ENCODE results near the gene AFF3. TPM values are rescaled to one million over a fixed set of nuclear protein-coding genes. Genes with fewer than 3 reads are reported as not detected.

The AFF3 gene
- total and polyA plus RNA-seq, 2 of the 4 experiments (the other 2 are of a cell fraction) = 12.9 to 14.3 TPM

DNA sequence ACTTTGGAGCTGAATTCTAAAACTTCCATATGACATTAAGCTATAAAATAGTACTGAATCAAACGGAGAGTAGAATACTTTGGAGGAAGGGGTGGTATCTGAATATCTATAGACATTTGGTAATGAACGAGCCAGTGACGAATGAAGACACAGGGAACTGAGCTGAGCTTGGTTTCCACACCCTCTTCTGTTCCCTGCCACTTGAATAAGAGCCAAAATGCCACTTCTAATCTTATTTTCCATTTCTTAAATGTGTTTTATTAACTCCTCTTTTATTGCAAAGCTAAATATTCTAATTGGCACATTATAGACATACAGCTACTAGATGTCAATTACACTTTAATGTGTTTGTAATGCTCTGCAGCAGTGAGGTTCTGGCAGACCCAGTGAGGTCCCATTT lies 76.1 kb downstream of the AFF3 start:
- Histone ChIP-seq H2BK20ac (ENCODE audit: low read depth, low read length) (no peak overlapping the region), H3K4ac (ENCODE audit: low read depth, low read length) (no peak overlapping the region), H3K4me3 (ENCODE audit: insufficient read depth, low read depth, low read length) (no peak overlapping the region), H4K8ac (ENCODE audit: low read depth in 2 of 2, low read length in 2 of 2) (no peak overlapping the region), H3K9ac (ENCODE audit: low read depth, low read length) (no peak overlapping the region), H2BK120ac (ENCODE audit: low read depth, low read length) (no peak overlapping the region), H3K18ac (ENCODE audit: low read depth, low read length) (no peak overlapping the region), H3K14ac (replicated peaks; ENCODE audit: low read depth, low read length) (no peak overlapping the region), H2AFZ (replicated peaks; ENCODE audit: low read length, poor library complexity) (no peak overlapping the region), H3K23ac (ENCODE audit: low read depth, low read length) (no peak overlapping the region), H4K91ac (ENCODE audit: insufficient read depth, low read depth, low read length) (no peak overlapping the region), H2AK9ac (replicated peaks; ENCODE audit: low read depth, low read length, poor library complexity) (no peak overlapping the region), H3K56ac (ENCODE audit: extremely low read depth, insufficient read depth, low read length) (no peak overlapping the region), H2BK15ac (ENCODE audit: low read depth, low read length) (no peak overlapping the region), H3K9me3 (ENCODE audit: control insufficient read depth, insufficient read depth, low read length) (no peaks in the 10 kb centered on the region; the same call in none of the 2 replicates), H3K9me1 (ENCODE audit: insufficient read depth, low read length) (0 out of 2 replicates have a peak, but pooled peaks cover under 1% of the 10 kb centered on the region), H4K20me1 (ENCODE audit: insufficient read depth, low read length) (no peaks in the 10 kb centered on the region), H2BK5ac (ENCODE audit: low read depth, low read length, poor library complexity, severe bottlenecking) (no peak overlapping the region), H3K27me3 (ENCODE audit: control insufficient read depth, insufficient read depth, low read length) (no peaks in the 10 kb centered on the region), H2AK5ac (ENCODE audit: low read depth, low read length) (no peak overlapping the region), H4K5ac (ENCODE audit: low read depth, low read length) (no peak overlapping the region), H3K36me3 (ENCODE audit: control insufficient read depth, insufficient read depth, low read length) (peaks cover 8% of the 10 kb centered on the region; the same call in 1 of the 2 replicates), H3K4me2 (ENCODE audit: low read depth, low read length) (no peak overlapping the region), H3K4me1 (ENCODE audit: control insufficient read depth, insufficient read depth, low read length) (peaks cover 5% of the 10 kb centered on the region; the same call in 1 of the 2 replicates), H3K79me1 (ENCODE audit: low read depth in 1 of 2, low read length in 2 of 2) (peaks cover 31 to 39% of the 10 kb centered on the region in 2 experiments), H3K27ac (ENCODE audit: insufficient read depth, low read length) (no peak overlapping the region)
- POLR2A ChIA-PET (ENCODE audit: unreplicated experiment) = no interaction called here
- CTCF ChIA-PET = no interaction called here
- DNase-seq = no peak
- no peak for ATAC-seq (ENCODE audit: low read depth)
- in situ Hi-C loops (cut with MboI; ENCODE audit: low sequenced_read_pairs) = no loop called here
- BruUV-seq (replicated peaks) = no TSS peak
- intact Hi-C loops (cut with micrococcal nuclease) = no loop called here
- TF ChIP-seq POLR2A (IDR thresholded peaks at IDR 0.05; ENCODE audit: low read depth, low read length) (no peak), CEBPB (IDR thresholded peaks at IDR 0.05; ENCODE audit: low read depth, low read length) (no peak)
- dilution Hi-C loops (cut with HindIII; ENCODE audit: low sequenced_read_pairs, unreplicated experiment) = no loop called here
- WGBS, 2 experiments (ENCODE audit: extremely low coverage in 2 of 2, insufficient read length in 1 of 2) = no CpG with 5 or more reads among the region's 3 CpGs

All from IMR-90 (cell line).